Effector memory CD4-positive, alpha-beta T cell (primary cell): ENCODE measurements around the gene MYBPH.

ENCODE experiments used
- DNase-seq, 3 donors: peaks; one replicate each; pipeline ENCODE4 v3.0.0-alpha.2; 2020
- H3K27ac ChIP-seq: 2 replicates; pipeline ENCODE4 v1.7.0; 2013; ENCODE audit warnings: mild to moderate bottlenecking, low read length, moderate library complexity; ENCODE audit not compliant: insufficient read depth, poor library complexity, severe bottlenecking
- H3K27me3 ChIP-seq: replicated peaks from 2 replicates; pipeline ENCODE4 v1.7.0; 2013; ENCODE audit warnings: mild to moderate bottlenecking, low read length; ENCODE audit not compliant: insufficient read depth, control insufficient read depth, poor library complexity, severe bottlenecking
- H3K36me3 ChIP-seq: 2 replicates; pipeline ENCODE4 v1.7.0; 2013; ENCODE audit warnings: mild to moderate bottlenecking, low read length, moderate library complexity; ENCODE audit not compliant: control insufficient read depth, insufficient read depth
- H3K4me1 ChIP-seq: 2 replicates; pipeline ENCODE4 v1.7.0; 2013; ENCODE audit warnings: low read length, mild to moderate bottlenecking; ENCODE audit not compliant: control insufficient read depth, insufficient read depth, poor library complexity, severe bottlenecking
- H3K4me3 ChIP-seq: 2 replicates; pipeline ENCODE4 v1.7.0; 2013; ENCODE audit warnings: low read length, low read depth, mild to moderate bottlenecking; ENCODE audit not compliant: insufficient read depth, poor library complexity, severe bottlenecking
- H3K9me3 ChIP-seq: 2 replicates; pipeline ENCODE4 v1.7.0; 2013; ENCODE audit warnings: mild to moderate bottlenecking, low read length, moderate library complexity; ENCODE audit not compliant: control insufficient read depth

MYBPH gene

GRCh38 chr1:203150511-203151297 is 24.9 kb downstream of the MYBPH start:
- no peak for DNase-seq
- Histone ChIP-seq H3K4me1 (no peaks in the 10 kb centered on the region), H3K27me3 (no peaks in the 10 kb centered on the region), H3K36me3 (no peaks in the 10 kb centered on the region), H3K4me3 (no peak overlapping the region), H3K9me3 (no peaks in the 10 kb centered on the region), H3K27ac (no peak overlapping the region)

GRCh38 chr1:203149188-203149840 is 26.3 kb downstream of the MYBPH start:
- H3K4me3 ChIP-seq, result no peak overlapping the region
- H3K36me3 ChIP-seq, result no peaks in the 10 kb centered on the region
- DNase-seq, result no peak
- H3K4me1 ChIP-seq, result no peaks in the 10 kb centered on the region
- no peak overlapping the region for H3K27ac ChIP-seq
- H3K9me3 ChIP-seq, result no peaks in the 10 kb centered on the region
- H3K27me3 ChIP-seq, result no peaks in the 10 kb centered on the region

- Histone ChIP-seq H3K4me1 (no peaks in the 10 kb centered on the region), H3K4me3 (no peak overlapping the region), H3K36me3 (no peaks in the 10 kb centered on the region), H3K27ac (no peak overlapping the region), H3K9me3 (no peaks in the 10 kb centered on the region), H3K27me3 (no peaks in the 10 kb centered on the region)
- no peak for DNase-seq
These were observed 27.0 kb downstream of the MYBPH start for GRCh38 chr1:203148579-203148978.

GRCh38 chr1:203148127-203148526 is 27.5 kb downstream of the MYBPH start:
- H3K27me3 ChIP-seq, result no peaks in the 10 kb centered on the region
- H3K4me1 ChIP-seq, result no peaks in the 10 kb centered on the region
- H3K36me3 ChIP-seq, result no peaks in the 10 kb centered on the region
- H3K27ac ChIP-seq, result no peak overlapping the region
- no peaks in the 10 kb centered on the region for H3K9me3 ChIP-seq
- no peak overlapping the region for H3K4me3 ChIP-seq
- DNase-seq, result no peak

GRCh38 chr1:203147376-203147775 is 28.2 kb downstream of the MYBPH start:
- no peak overlapping the region for H3K27ac ChIP-seq
- H3K9me3 ChIP-seq, result no peaks in the 10 kb centered on the region
- DNase-seq, result no peak
- no peak overlapping the region for H3K4me3 ChIP-seq
- H3K4me1 ChIP-seq, result no peaks in the 10 kb centered on the region
- no peaks in the 10 kb centered on the region for H3K27me3 ChIP-seq
- H3K36me3 ChIP-seq, result no peaks in the 10 kb centered on the region

GRCh38 chr1:203146537-203146936 is 29.1 kb downstream of the MYBPH start:
- Histone ChIP-seq H3K27ac (no peak overlapping the region), H3K4me1 (no peaks in the 10 kb centered on the region), H3K9me3 (no peaks in the 10 kb centered on the region), H3K27me3 (no peaks in the 10 kb centered on the region), H3K4me3 (no peak overlapping the region), H3K36me3 (no peaks in the 10 kb centered on the region)
- DNase-seq, result no peak

- Histone ChIP-seq H3K27ac (no peak overlapping the region), H3K4me1 (no peaks in the 10 kb centered on the region), H3K4me3 (no peak overlapping the region), H3K27me3 (no peaks in the 10 kb centered on the region), H3K9me3 (no peaks in the 10 kb centered on the region), H3K36me3 (no peaks in the 10 kb centered on the region)
- DNase-seq, result no peak
These were observed 29.6 kb downstream of the MYBPH start for GRCh38 chr1:203146042-203146369.

GRCh38 chr1:203145321-203146041 is 30.1 kb downstream of the MYBPH start:
- Histone ChIP-seq H3K4me3 (no peak overlapping the region), H3K9me3 (no peaks in the 10 kb centered on the region), H3K4me1 (no peaks in the 10 kb centered on the region), H3K27ac (no peak overlapping the region), H3K27me3 (no peaks in the 10 kb centered on the region), H3K36me3 (no peaks in the 10 kb centered on the region)
- DNase-seq, result no peak

- Histone ChIP-seq H3K4me3 (no peak overlapping the region), H3K27me3 (no peaks in the 10 kb centered on the region), H3K4me1 (no peaks in the 10 kb centered on the region), H3K36me3 (no peaks in the 10 kb centered on the region), H3K9me3 (no peaks in the 10 kb centered on the region), H3K27ac (no peak overlapping the region)
- DNase-seq, result no peak
These were observed 31.0 kb downstream of the MYBPH start for GRCh38 chr1:203144661-203145060.

- no peaks in the 10 kb centered on the region for H3K27me3 ChIP-seq
- no peak for DNase-seq
- H3K27ac ChIP-seq, result no peak overlapping the region
- H3K9me3 ChIP-seq, result no peaks in the 10 kb centered on the region
- no peak overlapping the region for H3K4me3 ChIP-seq
- no peaks in the 10 kb centered on the region for H3K4me1 ChIP-seq
- H3K36me3 ChIP-seq, result no peaks in the 10 kb centered on the region
These were observed 32.0 kb downstream of the MYBPH start for GRCh38 chr1:203143641-203144040.
